Sciatic nerve (tissue), 2 donors: ENCODE results near the gene SYNM. TPM values are rescaled to one million over a fixed set of nuclear protein-coding genes. Genes with fewer than 3 reads are reported as not detected.
A peak's percentile ranks its signal among the peaks of the same experiment; 100 is the strongest.

Source experiments
- ATAC-seq: fragments of 200-7000 bp; cut with Tn5 transposase; one replicate; pipeline ENCODE4 v1.9.1; 2020; ENCODE audit warnings: mild to moderate bottlenecking, moderate library complexity
- DNase-seq: peaks from one replicate; pipeline ENCODE4 v3.0.0-alpha.2; 2020; ENCODE audit warnings: low spot score
- intact Hi-C: fragments of 100-400 bp; cut with DNase I; formaldehyde crosslinking; loops from one replicate; pipeline ENCODE4 v1.14.2; 2022
- total RNA-seq: library from RNA; stranded (reverse); fragmentation: NEBNext Ultra II Directional; extraction: Animal tissue kit (Norgen Biotek cat#: 25700); gene quantifications from one replicate; pipeline ENCODE4 v1.2.1, GENCODE V29; 2021
- donor health status: DM: no; HTN: no; CAD: no.
- donor health status: DM: no; HTN: no; CAD: no.

Gene SYNM
- total RNA-seq, 1 donor from 2014 or later, result 33.7 TPM

- intact Hi-C loops, result no loop called here
- peak; percentile 45 for DNase-seq
- no peak for ATAC-seq
Measured at GRCh38 chr15:99118801-99119546, 14.1 kb downstream of the SYNM start.

- DNase-seq (peak; percentile 47), ATAC-seq (no peak)
- intact Hi-C loops, result no loop called here
Measured at GRCh38 chr15:99120050-99120777, 15.3 kb downstream of the SYNM start.

DNA sequence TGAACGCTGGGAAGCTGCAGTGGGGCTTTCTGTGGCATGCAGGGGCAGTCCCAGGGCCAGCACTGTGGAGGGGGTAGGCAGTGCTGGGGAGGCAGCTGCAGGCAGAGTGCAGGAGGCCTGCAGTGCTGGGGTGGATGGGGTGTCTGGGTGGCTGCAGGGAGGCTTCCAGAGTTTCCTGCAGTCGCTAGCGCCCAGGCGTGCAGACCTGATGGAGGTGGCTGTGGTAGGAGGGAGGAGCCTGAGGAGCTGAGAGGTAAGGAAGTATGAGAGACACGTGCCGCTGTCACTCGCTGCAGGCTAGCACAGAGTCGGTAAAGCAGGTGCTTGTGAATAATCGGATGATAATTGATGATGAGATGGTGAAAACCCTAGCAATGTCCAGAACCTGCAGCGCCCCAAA lies 16.3 kb downstream of the SYNM start:
- DNase-seq (peak; percentile 38), ATAC-seq (no peak)
- intact Hi-C loops, result no loop called here

GRCh38 chr15:99121691-99122410 lies 17.0 kb downstream of the SYNM start:
- intact Hi-C loops, result no loop called here
- ATAC-seq, result no peak
- no peak for DNase-seq

GRCh38 chr15:99122831-99123712 lies 18.2 kb downstream of the SYNM start:
- intact Hi-C loops, result no loop called here
- ATAC-seq (peak; percentile 56), DNase-seq (peak; percentile 19)

- intact Hi-C loops, result no loop called here
- peak; percentile 90 for DNase-seq
- peak; percentile 96 for ATAC-seq
Measured at GRCh38 chr15:99123713-99124451, 19.0 kb downstream of the SYNM start.

DNA sequence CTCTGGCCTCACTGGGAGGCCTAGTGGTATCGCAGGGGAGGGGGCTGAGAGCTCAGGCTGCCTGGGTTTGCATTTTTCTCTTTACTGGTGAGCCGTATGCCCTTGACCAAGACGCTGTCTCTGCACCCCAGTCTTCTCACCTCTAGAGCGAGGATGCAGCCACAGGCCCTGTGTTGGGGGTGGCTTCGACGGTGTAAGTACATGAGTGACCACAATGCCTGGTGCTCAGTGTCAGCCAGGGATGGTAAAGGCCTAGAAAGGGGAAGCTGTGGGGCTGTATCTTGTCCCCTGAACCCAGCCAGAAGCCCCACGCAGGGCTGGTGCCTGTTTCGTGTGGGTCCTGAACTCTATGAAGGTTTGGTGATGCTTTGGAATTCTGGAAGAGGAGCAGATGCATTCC lies 19.8 kb downstream of the SYNM start:
- DNase-seq, result no peak
- no peak for ATAC-seq
- intact Hi-C loops, result no loop called here

GRCh38 chr15:99125061-99125891 lies 20.4 kb downstream of the SYNM start:
- ATAC-seq (peak; percentile 6), DNase-seq (no peak)
- intact Hi-C loops, result no loop called here

DNA sequence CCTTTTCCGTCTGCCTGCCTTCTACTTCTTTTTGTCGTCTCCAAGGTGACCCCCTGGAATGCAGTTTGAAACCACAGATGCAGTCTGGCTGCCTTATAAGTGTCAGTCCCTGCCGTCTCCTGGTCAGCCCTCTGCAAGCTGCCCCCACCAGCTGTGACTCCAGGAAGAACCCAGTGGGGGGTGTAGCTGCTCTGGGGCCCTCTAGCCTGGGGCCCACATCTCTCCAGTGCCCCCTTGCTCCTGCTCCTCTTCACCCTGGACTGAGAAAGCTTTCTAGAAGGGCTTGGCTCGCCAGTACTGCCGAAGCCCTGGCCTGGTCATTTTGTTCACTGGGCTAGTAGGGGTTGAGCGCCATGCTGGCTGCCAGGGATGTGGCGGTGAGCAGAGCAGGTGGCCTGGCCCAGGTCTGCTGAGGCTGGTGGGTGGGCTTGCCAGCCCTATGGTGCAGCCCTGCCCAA lies 21.3 kb downstream of the SYNM start:
- intact Hi-C loops, result no loop called here
- DNase-seq (no peak), ATAC-seq (no peak)

- no peak for ATAC-seq
- peak; percentile 26 for DNase-seq
- intact Hi-C loops, result no loop called here
Measured at GRCh38 chr15:99126930-99127329, 22.1 kb downstream of the SYNM start.

DNA sequence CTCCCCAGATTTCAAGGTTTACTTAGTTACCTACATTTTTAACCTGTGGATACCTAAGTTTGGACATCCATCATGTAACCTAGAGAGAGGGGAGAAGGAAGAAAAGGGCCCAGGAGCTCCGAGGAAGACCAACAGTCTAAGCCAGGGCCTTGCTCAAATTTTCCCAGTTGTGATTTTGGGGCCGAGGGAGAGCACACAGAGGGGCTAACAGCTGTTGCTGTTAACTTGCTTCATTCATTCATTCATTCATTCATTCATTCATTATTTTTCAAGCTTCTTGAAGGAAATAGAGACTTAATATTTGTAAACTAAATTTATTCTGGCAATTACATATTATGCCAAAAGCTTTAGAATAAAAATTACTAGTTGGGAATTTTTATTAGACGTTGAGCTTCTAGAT lies 22.9 kb downstream of the SYNM start:
- no peak for ATAC-seq
- intact Hi-C loops, result no loop called here
- no peak for DNase-seq

DNA sequence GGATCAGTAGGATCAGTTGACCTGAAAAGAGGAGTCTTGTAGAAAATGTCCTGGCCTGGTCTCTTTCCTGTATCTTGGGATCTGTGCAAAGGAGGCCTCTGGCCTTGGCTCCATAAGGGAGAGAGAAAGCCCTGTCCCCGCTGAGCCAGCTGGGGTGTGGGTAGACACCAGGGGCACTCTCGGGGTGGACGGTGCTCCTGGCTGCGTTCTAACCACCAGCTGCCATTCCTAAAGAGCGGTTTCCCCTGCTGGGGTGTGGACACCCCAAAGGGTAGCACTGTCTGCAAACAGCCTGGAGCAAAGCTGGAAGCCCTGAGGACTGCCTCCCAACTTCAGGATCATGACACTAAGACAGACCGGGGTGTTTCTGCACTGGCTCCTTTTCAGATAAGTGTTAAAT lies 23.5 kb downstream of the SYNM start:
- no peak for ATAC-seq
- peak; percentile 34 for DNase-seq
- intact Hi-C loops, result no loop called here

DNA sequence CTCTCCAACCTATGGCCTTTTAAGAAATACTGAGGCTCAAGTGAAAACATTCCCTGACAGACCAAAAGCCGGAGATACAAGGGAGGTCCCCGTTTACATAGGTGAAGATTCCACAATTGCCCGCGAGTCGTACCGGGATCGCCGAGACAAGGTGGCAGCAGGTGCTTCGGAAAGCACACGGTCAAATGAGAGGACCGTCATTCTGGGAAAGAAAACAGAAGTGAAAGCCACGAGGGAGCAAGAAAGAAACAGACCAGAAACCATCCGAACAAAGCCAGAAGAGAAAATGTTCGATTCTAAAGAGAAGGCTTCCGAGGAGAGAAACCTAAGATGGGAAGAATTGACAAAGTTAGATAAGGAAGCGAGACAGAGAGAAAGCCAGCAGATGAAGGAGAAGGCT lies 24.8 kb downstream of the SYNM start:
- DNase-seq, result no peak
- intact Hi-C loops, result no loop called here
- no peak for ATAC-seq

DNA sequence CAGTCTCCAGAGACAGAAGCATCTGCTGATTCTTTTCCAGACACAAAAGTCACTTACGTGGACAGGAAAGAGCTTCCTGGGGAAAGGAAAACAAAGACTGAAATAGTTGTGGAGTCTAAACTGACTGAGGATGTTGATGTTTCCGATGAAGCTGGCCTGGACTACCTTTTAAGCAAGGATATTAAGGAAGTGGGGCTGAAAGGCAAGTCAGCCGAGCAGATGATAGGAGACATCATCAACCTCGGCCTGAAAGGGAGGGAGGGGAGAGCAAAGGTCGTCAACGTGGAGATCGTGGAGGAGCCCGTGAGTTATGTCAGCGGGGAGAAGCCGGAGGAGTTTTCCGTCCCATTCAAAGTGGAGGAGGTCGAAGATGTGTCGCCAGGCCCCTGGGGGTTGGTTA lies 25.4 kb downstream of the SYNM start:
- DNase-seq, result no peak
- no peak for ATAC-seq
- intact Hi-C loops, result no loop called here

- no peak for DNase-seq
Measured at GRCh38 chr15:99130765-99131440, 26.0 kb downstream of the SYNM start.

GRCh38 chr15:99131441-99132023 lies 26.7 kb downstream of the SYNM start:
- DNase-seq (no peak), ATAC-seq (peak; percentile 27)
- intact Hi-C loops, result no loop called here

More at GRCh38 chr15:99130765-99131440, 26.0 kb downstream of the SYNM start:
- intact Hi-C loops, result no loop called here
- no peak for ATAC-seq

DNA sequence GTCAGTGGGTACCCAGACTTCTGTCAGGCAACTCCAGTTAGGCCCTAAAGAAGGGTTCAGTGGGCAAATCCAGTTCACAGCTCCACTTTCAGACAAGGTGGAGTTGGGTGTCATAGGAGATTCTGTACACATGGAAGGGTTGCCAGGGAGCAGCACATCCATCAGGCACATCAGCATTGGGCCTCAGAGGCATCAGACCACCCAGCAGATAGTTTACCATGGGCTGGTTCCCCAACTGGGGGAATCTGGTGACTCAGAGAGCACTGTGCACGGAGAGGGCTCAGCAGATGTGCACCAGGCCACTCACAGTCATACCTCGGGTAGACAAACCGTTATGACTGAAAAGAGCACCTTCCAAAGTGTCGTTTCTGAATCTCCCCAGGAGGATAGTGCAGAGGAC lies 27.2 kb downstream of the SYNM start:
- intact Hi-C loops, result no loop called here
- DNase-seq (no peak), ATAC-seq (no peak)
